Endothelial cell of umbilical vein (primary cell): ENCODE results near the gene HOXD4. TPM values are rescaled to one million over a fixed set of nuclear protein-coding genes. Genes with fewer than 3 reads are reported as not detected.

Experiments
- BruUV-seq: library from RNA; stranded (reverse); fragments of 400-500 nt; replicated peaks from 2 replicates; lab custom pipeline; 2021; lab: Mats Ljungman, UMichigan
- CTCF ChIA-PET: fragments of 300-600, 350-600 bp; sonication (Branson Sonifier 250); formaldehyde crosslinking; loops from one replicate; lab custom pipeline; 2021; ENCODE audit warnings: antibody characterized with exemption, inconsistent platforms; lab: Charles Lee
- POLR2A ChIA-PET: fragments of 300-600, 350-600 bp; sonication (Branson Sonifier 250); formaldehyde crosslinking; loops from one replicate; lab custom pipeline; 2021; ENCODE audit warnings: antibody characterized with exemption, inconsistent platforms; lab: Charles Lee
- DNase-seq: peaks from one replicate; pipeline ENCODE4 v3.0.0-alpha.2; 2011; ENCODE audit warnings: low read depth, low spot score
- FAIRE-seq: peaks from 2 replicates; lab custom pipeline; 2011; peaks lifted over from hg19 to GRCh38; lab: Jason Lieb, UNC
- H2AFZ ChIP-seq: 2 replicates; pipeline ENCODE4 v1.6.0; 2012; ENCODE audit warnings: low read depth, low read length, control low read depth, inconsistent platforms
- H3K27ac ChIP-seq: 2 replicates; pipeline ENCODE4 v1.5.1; 2011; ENCODE audit warnings: low read depth, mild to moderate bottlenecking, control low read depth, low read length, moderate library complexity; ENCODE audit not compliant: insufficient read depth
- H3K27me3 ChIP-seq, 2 experiments: 2 replicates each; pipeline versions ENCODE4 v1.6.0 to v1.6.1; 2011; ENCODE audit warnings: low read length in 2 of 2, mixed read lengths in 1 of 2; ENCODE audit not compliant: control insufficient read depth in 2 of 2, insufficient read depth in 2 of 2
- H3K36me3 ChIP-seq, 2 experiments: 2 replicates in 1 of 2; 3 replicates in 1 of 2; pipeline ENCODE4 v1.5.1; 2011; ENCODE audit warnings: low read length in 2 of 2, mild to moderate bottlenecking in 1 of 2, moderate library complexity in 1 of 2; ENCODE audit not compliant: control insufficient read depth in 2 of 2, insufficient read depth in 2 of 2; ENCODE audit errors: extremely low read depth in 1 of 2
- H3K4me1 ChIP-seq: 3 replicates; pipeline ENCODE4 v1.5.1; 2011; ENCODE audit warnings: mild to moderate bottlenecking, low read length; ENCODE audit not compliant: control insufficient read depth, insufficient read depth; ENCODE audit errors: extremely low read depth
- H3K4me2 ChIP-seq: 2 replicates; pipeline ENCODE4 v1.6.1; 2011; ENCODE audit warnings: low read length, control low read depth, mixed read lengths; ENCODE audit not compliant: insufficient read depth
- H3K4me3 ChIP-seq, 3 experiments: fragments of 200-600 bp in 1 of 3; sonication (generic), shearing (Covaris generic) in 1 of 3; replicated peaks in 1 of 3; 2 replicates each; pipeline ENCODE4 v1.5.1; 2011 to 2016; ENCODE audit warnings: control low read depth in 3 of 3, low read length in 3 of 3, mild to moderate bottlenecking in 2 of 3, inconsistent platforms in 1 of 3, low read depth in 1 of 3, moderate library complexity in 1 of 3; ENCODE audit not compliant: insufficient read depth in 1 of 3
- H3K79me2 ChIP-seq: 2 replicates; pipeline ENCODE4 v1.6.0; 2012; ENCODE audit warnings: low read length, inconsistent platforms; ENCODE audit not compliant: control insufficient read depth, insufficient read depth
- H3K9ac ChIP-seq: replicated peaks from 2 replicates; pipeline ENCODE3; 2011; ENCODE audit warnings: low read length, control low read depth; ENCODE audit not compliant: insufficient read depth; ENCODE audit errors: extremely low read depth
- H3K9me1 ChIP-seq: replicated peaks from 3 replicates; pipeline ENCODE4 v1.6.0; 2011; ENCODE audit warnings: mild to moderate bottlenecking, low read length; ENCODE audit not compliant: control insufficient read depth, insufficient read depth; ENCODE audit errors: extremely low read depth
- H3K9me3 ChIP-seq: replicated peaks from 2 replicates; pipeline ENCODE4 v1.5.1; 2012; ENCODE audit warnings: low read length, inconsistent platforms; ENCODE audit not compliant: control insufficient read depth, insufficient read depth
- H4K20me1 ChIP-seq: replicated peaks from 2 replicates; pipeline ENCODE3; 2011; ENCODE audit warnings: mild to moderate bottlenecking, low read length; ENCODE audit not compliant: control insufficient read depth, insufficient read depth; ENCODE audit errors: extremely low read depth
- EZH2 ChIP-seq: IDR thresholded peaks from 2 replicates; pipeline ENCODE4 v1.6.1; 2012; ENCODE audit warnings: borderline replicate concordance, low read depth, mild to moderate bottlenecking, moderate library complexity, low read length, inconsistent platforms; ENCODE audit not compliant: severe bottlenecking
- FOS ChIP-seq: IDR thresholded peaks from 2 replicates; pipeline ENCODE4 v1.6.1; 2011; ENCODE audit warnings: mild to moderate bottlenecking, low read length, moderate library complexity, borderline replicate concordance; ENCODE audit not compliant: insufficient read depth
- GATA2 ChIP-seq: IDR thresholded peaks from 2 replicates; pipeline ENCODE4 v1.7.0; 2011; ENCODE audit warnings: low read depth, mild to moderate bottlenecking, moderate library complexity, mixed read lengths, low read length; ENCODE audit not compliant: insufficient read length, insufficient read depth
- JUN ChIP-seq: IDR thresholded peaks from 2 replicates; pipeline ENCODE4 v1.6.1; 2011; ENCODE audit warnings: borderline replicate concordance, low read depth; ENCODE audit not compliant: insufficient read length, insufficient read depth
- MYC ChIP-seq: IDR thresholded peaks from one replicate; pipeline ENCODE4 v1.6.1; 2011; ENCODE audit warnings: mild to moderate bottlenecking, low read depth, low read length
- POLR2A ChIP-seq: IDR thresholded peaks from 2 replicates; pipeline ENCODE4 v1.6.1; 2012; ENCODE audit warnings: low read depth, mild to moderate bottlenecking, control low read depth, low read length
- POLR2AphosphoS5 ChIP-seq: IDR thresholded peaks from 2 replicates; pipeline ENCODE4 v1.6.1; 2012; ENCODE audit warnings: low read depth, mild to moderate bottlenecking, control low read depth, low read length, moderate library complexity; ENCODE audit not compliant: insufficient read depth
- dilution Hi-C: fragments of 300-500 bp; cut with MboI; formaldehyde crosslinking; loops from one replicate; pipeline ENCODE4 v1.15.0; 2019; ENCODE audit warnings: low sequenced_read_pairs; ENCODE audit not compliant: extremely low pct_ligation_motif_present
- intact Hi-C: fragments of 100-400 bp; cut with micrococcal nuclease; formaldehyde crosslinking; loops from one replicate; pipeline ENCODE4 v1.10.0; 2022
- polyA plus RNA-seq, 4 experiments: library from polyadenylated mRNA; depleted of rRNA in 3 of 4; stranded (reverse) in 3 of 4; unstranded in 1 of 4; fragments of >200 nt; gene quantifications; 2 replicates each; pipeline versions ENCODE4 v1.2.1 to v1.2.3, GENCODE V29; 2011 to 2012; ENCODE audit warnings: missing spikeins in 1 of 4
- total RNA-seq: library from RNA; stranded (reverse); gene quantifications from 2 replicates; pipeline ENCODE4 v1.2.3, GENCODE V29; 2021
- TF ChIP-seq, protein P1 (sequence below): IDR thresholded peaks from 2 replicates; pipeline ENCODE4 v1.6.1; 2011; ENCODE audit not compliant: insufficient read depth, insufficient read length
- TF ChIP-seq, protein P2 (sequence below), 2 donors: IDR thresholded peaks; 1 replicate in 1 of 2; 2 replicates in 1 of 2; pipeline ENCODE4 v1.5.1; 2011; ENCODE audit warnings: low read length in 2 of 2, mild to moderate bottlenecking in 2 of 2, moderate library complexity in 2 of 2, control low read depth in 1 of 2, inconsistent platforms in 1 of 2, low read depth in 1 of 2; ENCODE audit not compliant: insufficient read depth in 1 of 2; ENCODE audit errors: extremely low read depth in 1 of 2

Gene HOXD4
- total and polyA plus RNA-seq, 2 donors (not counting 3 experiments of a cell fraction or from before 2014, with no cell fraction given): 7.6 to 13.7 TPM

DNA sequence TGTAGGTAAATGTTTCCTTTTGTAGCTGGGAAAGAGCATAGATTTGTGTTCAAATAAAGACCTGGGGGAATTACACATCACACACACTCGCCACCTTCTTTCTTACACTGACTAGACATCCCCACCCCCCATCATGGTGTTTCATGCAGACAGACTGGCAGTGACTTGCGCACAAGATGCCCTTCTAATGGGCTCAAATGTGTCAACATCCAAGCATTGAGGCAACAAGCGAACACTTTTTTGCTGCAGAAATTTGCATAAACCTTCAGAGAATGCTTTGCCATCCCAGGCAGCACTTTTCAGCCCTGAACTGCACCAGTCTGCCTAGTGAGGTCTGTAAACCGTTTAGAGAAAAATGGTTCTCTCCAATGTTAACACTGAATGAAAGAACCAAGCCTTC lies 17.3 kb upstream of the HOXD4 start:
- no peak overlapping the region for H3K9ac ChIP-seq
- H3K4me3 ChIP-seq: no peak overlapping the region
- intact Hi-C loops: no loop called here
- FAIRE-seq: no peak
- no peak overlapping the region for H3K4me2 ChIP-seq
- H3K27me3 ChIP-seq: no peaks in the 10 kb centered on the region
- H4K20me1 ChIP-seq: no peaks in the 10 kb centered on the region
- H3K79me2 ChIP-seq: peaks cover 46% of the 10 kb centered on the region
- no TSS peak for BruUV-seq
- no peak overlapping the region for H3K27ac ChIP-seq
- TF ChIP-seq JUN (no peak), POLR2AphosphoS5 (no peak), EZH2 (no peak), POLR2A (no peak), MYC (no peak), FOS (no peak), GATA2 (no peak)
- TF ChIP-seq, protein P1, sequence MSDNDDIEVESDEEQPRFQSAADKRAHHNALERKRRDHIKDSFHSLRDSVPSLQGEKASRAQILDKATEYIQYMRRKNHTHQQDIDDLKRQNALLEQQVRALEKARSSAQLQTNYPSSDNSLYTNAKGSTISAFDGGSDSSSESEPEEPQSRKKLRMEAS: no peak
- TF ChIP-seq, protein P2, sequence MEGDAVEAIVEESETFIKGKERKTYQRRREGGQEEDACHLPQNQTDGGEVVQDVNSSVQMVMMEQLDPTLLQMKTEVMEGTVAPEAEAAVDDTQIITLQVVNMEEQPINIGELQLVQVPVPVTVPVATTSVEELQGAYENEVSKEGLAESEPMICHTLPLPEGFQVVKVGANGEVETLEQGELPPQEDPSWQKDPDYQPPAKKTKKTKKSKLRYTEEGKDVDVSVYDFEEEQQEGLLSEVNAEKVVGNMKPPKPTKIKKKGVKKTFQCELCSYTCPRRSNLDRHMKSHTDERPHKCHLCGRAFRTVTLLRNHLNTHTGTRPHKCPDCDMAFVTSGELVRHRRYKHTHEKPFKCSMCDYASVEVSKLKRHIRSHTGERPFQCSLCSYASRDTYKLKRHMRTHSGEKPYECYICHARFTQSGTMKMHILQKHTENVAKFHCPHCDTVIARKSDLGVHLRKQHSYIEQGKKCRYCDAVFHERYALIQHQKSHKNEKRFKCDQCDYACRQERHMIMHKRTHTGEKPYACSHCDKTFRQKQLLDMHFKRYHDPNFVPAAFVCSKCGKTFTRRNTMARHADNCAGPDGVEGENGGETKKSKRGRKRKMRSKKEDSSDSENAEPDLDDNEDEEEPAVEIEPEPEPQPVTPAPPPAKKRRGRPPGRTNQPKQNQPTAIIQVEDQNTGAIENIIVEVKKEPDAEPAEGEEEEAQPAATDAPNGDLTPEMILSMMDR (IDR thresholded peaks at IDR 0.05; ENCODE audit: extremely low read depth in 1 of 2, insufficient read depth in 1 of 2, low read depth in 1 of 2, low read length in 2 of 2): no peak
- dilution Hi-C loops: loop anchor here (25.0 kb wide), 1 partner anchor 503 kb away; no protein-coding TSS in a partner anchor
- H3K9me1 ChIP-seq: no peaks in the 10 kb centered on the region
- no peak overlapping the region for H2AFZ ChIP-seq
- ChIA-PET CTCF (interaction anchor here (1.6 to 10.1 kb wide), 4 partner anchors 321 to 518 kb away, joined by 5 to 458 read pairs (median 93); no protein-coding TSS in a partner anchor), POLR2A (no interaction called here)
- H3K36me3 ChIP-seq: no peaks in the 10 kb centered on the region
- H3K9me3 ChIP-seq: no peaks in the 10 kb centered on the region
- DNase-seq: no peak
- peaks cover 47% of the 10 kb centered on the region for H3K4me1 ChIP-seq
